Measurements from ENCODE around the gene C14orf180. TPM values are rescaled to one million over a fixed set of nuclear protein-coding genes. Genes with fewer than 3 reads are reported as not detected.

C14orf180 gene
- total RNA-seq (2013), result not detected
- polyA plus RNA-seq (not detected), polyA minus RNA-seq (not detected in 2 replicates), total RNA-seq (0 to 0.17 (median 0) reads per million in 11 experiments)

DNA sequence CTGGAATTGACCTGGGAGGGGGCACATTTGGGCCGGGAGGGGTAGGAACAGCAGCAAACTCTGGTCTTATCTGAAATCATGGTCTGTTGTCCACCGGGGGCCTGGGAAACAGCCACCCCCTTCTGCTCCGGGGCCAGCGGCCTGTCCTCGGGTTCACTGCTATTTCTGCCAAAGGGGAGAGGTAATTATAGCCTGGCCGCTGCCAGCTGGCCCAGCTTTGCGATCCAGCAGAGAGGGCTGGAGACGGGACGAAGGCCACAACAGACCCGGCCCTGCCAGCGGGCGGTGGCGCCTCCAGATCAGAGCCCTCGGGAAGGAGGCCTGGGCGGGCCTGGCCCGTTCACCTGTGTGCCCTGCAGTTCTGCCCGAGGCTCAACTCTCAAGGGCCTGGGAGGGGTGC is at the start of gene C14orf180:
TSS of gene C14orf180 (plus strand) at position 258 of the 400 bp plus-strand sequence. CDS start 6,667 bp downstream, outside the sequence.
- H3K4me3 ChIP-seq (replicated peaks in 1 of 3; ENCODE audit: low read depth in 2 of 3, low read length in 3 of 3), result no peak within 1 kb of the TSS
- peak within 1 kb of the TSS in 1 of 7 donors; percentile 41 for H3K27ac Mint-ChIP-seq
- H3K36me3 ChIP-seq (replicated peaks in 1 of 2; ENCODE audit: control insufficient read depth in 1 of 2, insufficient read depth in 2 of 2, low read length in 2 of 2), result no peaks in the 10 kb centered on the region
- no peaks in the 10 kb centered on the region for H3K9me3 ChIP-seq (replicated peaks in 1 of 2; ENCODE audit: control insufficient read depth in 1 of 2, insufficient read depth in 1 of 2, low read length in 2 of 2)
- no peaks in the 10 kb centered on the region for H4K20me1 ChIP-seq (ENCODE audit: insufficient read depth, low read length)
- no peak within 1 kb of the TSS for H3K9ac ChIP-seq (ENCODE audit: insufficient read depth, low read length, poor library complexity, severe bottlenecking)
- no peaks in the 10 kb centered on the region for H3K27me3 ChIP-seq (ENCODE audit: control insufficient read depth in 2 of 2, insufficient read depth in 2 of 2, low read length in 2 of 2)
- H3K36me3 Mint-ChIP-seq, result no peaks in the 10 kb centered on the region
- no peaks in the 10 kb centered on the region for H3K4me1 Mint-ChIP-seq
- no peak within 1 kb of the TSS for H3K4me3 Mint-ChIP-seq
- H3K4me2 ChIP-seq (replicated peaks; ENCODE audit: extremely low read depth, low read length, poor library complexity, severe bottlenecking), result no peak within 1 kb of the TSS
- TF ChIP-seq CTCF (IDR thresholded peaks at IDR 0.05), result no peak
- H3K79me2 ChIP-seq (ENCODE audit: insufficient read depth, low read length), result no peaks in the 10 kb centered on the region
- no peak within 1 kb of the TSS for H2AFZ ChIP-seq (ENCODE audit: insufficient read depth, low read depth, low read length, poor library complexity, severe bottlenecking)
- no peak for DNase-seq
- WGBS (ENCODE audit: insufficient coverage), result 88% methylated on average over 17 of the region's 17 CpGs
- no peaks in the 10 kb centered on the region for H3K4me1 ChIP-seq (ENCODE audit: control insufficient read depth in 1 of 2, insufficient read depth in 2 of 2, low read length in 2 of 2)
- intact Hi-C loops (cut with micrococcal nuclease), result no loop called here
- no peak within 1 kb of the TSS for H3K27ac ChIP-seq (ENCODE audit: low read depth in 1 of 2, low read length in 2 of 2)
- H3K9me3 Mint-ChIP-seq, result no peaks in the 10 kb centered on the region
- peaks cover 0 to 6% (median 0%) of the 10 kb centered on the region in 3 donors for H3K27me3 Mint-ChIP-seq (ENCODE audit: low read depth in 3 of 3)

DNA sequence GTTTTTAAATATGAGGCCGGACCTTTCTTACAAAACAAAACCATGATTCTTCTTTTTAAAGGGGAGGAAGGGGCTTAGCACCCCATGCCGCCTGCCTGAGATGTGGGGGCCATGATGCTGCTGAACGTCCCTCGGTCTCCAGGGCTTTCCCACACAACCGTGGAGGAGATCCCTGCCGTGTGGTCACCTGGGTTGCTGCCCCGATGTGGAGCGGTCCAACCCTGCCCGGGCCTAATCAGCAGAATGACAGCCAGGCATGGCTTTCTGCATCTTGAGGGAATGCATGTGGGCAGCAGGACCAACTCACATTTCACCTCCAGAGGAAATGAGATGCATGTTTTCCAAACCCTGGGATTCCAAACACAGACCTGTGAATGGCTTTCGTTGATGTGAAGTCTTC is 48.9 kb upstream of the C14orf180 start:
- Histone ChIP-seq H3K9me3 (replicated peaks in 1 of 2; ENCODE audit: control insufficient read depth in 1 of 2, insufficient read depth in 1 of 2, low read length in 2 of 2) (peaks cover 9 to 12% of the 10 kb centered on the region in 2 donors), H3K27me3 (ENCODE audit: control insufficient read depth in 2 of 2, insufficient read depth in 2 of 2, low read length in 2 of 2) (no peaks in the 10 kb centered on the region), H3K9ac (ENCODE audit: insufficient read depth, low read length, poor library complexity, severe bottlenecking) (no peak overlapping the region), H3K4me1 (ENCODE audit: control insufficient read depth in 1 of 2, insufficient read depth in 2 of 2, low read length in 2 of 2) (no peaks in the 10 kb centered on the region), H2AFZ (ENCODE audit: insufficient read depth, low read depth, low read length, poor library complexity, severe bottlenecking) (no peak overlapping the region), H3K36me3 (replicated peaks in 1 of 2; ENCODE audit: control insufficient read depth in 1 of 2, insufficient read depth in 2 of 2, low read length in 2 of 2) (no peaks in the 10 kb centered on the region), H4K20me1 (ENCODE audit: insufficient read depth, low read length) (no peaks in the 10 kb centered on the region), H3K79me2 (ENCODE audit: insufficient read depth, low read length) (no peaks in the 10 kb centered on the region), H3K27ac (ENCODE audit: low read depth in 1 of 2, low read length in 2 of 2) (no peak overlapping the region), H3K4me3 (replicated peaks in 1 of 3; ENCODE audit: low read depth in 2 of 3, low read length in 3 of 3) (no peak overlapping the region), H3K4me2 (replicated peaks; ENCODE audit: extremely low read depth, low read length, poor library complexity, severe bottlenecking) (no peak overlapping the region)
- Mint-ChIP-seq H3K4me3 (no peak overlapping the region), H3K9me3 (peaks cover 9 to 20% (median 13%) of the 10 kb centered on the region in 7 donors), H3K27ac (no peak overlapping the region), H3K4me1 (no peaks in the 10 kb centered on the region), H3K27me3 (ENCODE audit: low read depth in 3 of 3) (peaks cover 2% of the 10 kb centered on the region in 3 donors), H3K36me3 (no peaks in the 10 kb centered on the region)
- intact Hi-C loops (cut with micrococcal nuclease), result no loop called here
- no peak for TF ChIP-seq CTCF (IDR thresholded peaks at IDR 0.05)
- 79% methylated on average over 9 of the region's 10 CpGs for WGBS (ENCODE audit: insufficient coverage)
- no peak for DNase-seq

Measured in CD14-positive monocyte (primary cell).